Subcutaneous abdominal adipose tissue (tissue), 5 donors: ENCODE measurements around the gene CNKSR1.

Experiments used
- H3K27ac ChIP-seq: one replicate; pipeline ENCODE4 v1.7.0; 2013; ENCODE audit warnings: low read depth, mild to moderate bottlenecking, inconsistent platforms, low read length, moderate library complexity
- H3K27me3 ChIP-seq, 5 donors: one replicate each; pipeline ENCODE4 v1.7.0; 2013; ENCODE audit warnings: low read length in 5 of 5, inconsistent platforms in 1 of 5; ENCODE audit not compliant: control insufficient read depth in 5 of 5, insufficient read depth in 4 of 5
- H3K36me3 ChIP-seq, 5 donors: one replicate each; pipeline ENCODE4 v1.7.0; 2013; ENCODE audit warnings: low read length in 5 of 5; ENCODE audit not compliant: control insufficient read depth in 5 of 5, insufficient read depth in 5 of 5
- H3K4me1 ChIP-seq, 5 donors: one replicate each; pipeline ENCODE4 v1.7.0; 2013; ENCODE audit warnings: low read length in 5 of 5, mild to moderate bottlenecking in 3 of 5, moderate library complexity in 1 of 5; ENCODE audit not compliant: control insufficient read depth in 5 of 5, insufficient read depth in 5 of 5
- H3K4me3 ChIP-seq, 5 donors: one replicate each; pipeline ENCODE4 v1.7.0; 2013; ENCODE audit warnings: low read length in 5 of 5, low read depth in 1 of 5
- H3K9ac ChIP-seq, 5 donors: one replicate each; pipeline ENCODE4 v1.7.0; 2013; ENCODE audit warnings: low read length in 5 of 5, mild to moderate bottlenecking in 4 of 5, moderate library complexity in 3 of 5
- H3K9me3 ChIP-seq, 5 donors: one replicate each; pipeline ENCODE4 v1.7.0; 2013; ENCODE audit warnings: low read length in 5 of 5; ENCODE audit not compliant: control insufficient read depth in 5 of 5
- donor health status: healthy.
- donor health status: healthy.
- donor health status: healthy.
- donor health status: healthy.
- donor health status: healthy.

The CNKSR1 gene

GRCh38 chr1:26177182-26177684 is at the start of gene CNKSR1:
CNKSR1 (plus strand) TSS chr1:26177491; CDS start chr1:26177548, 57 bp downstream.
- Histone ChIP-seq H3K9me3 (no peaks in the 10 kb centered on the region), H3K4me1 (no peaks in the 10 kb centered on the region), H3K9ac (no peak within 1 kb of the TSS), H3K27ac (no peak within 1 kb of the TSS), H3K27me3 (peaks cover 0 to 5% (median 0%) of the 10 kb centered on the region in 5 donors), H3K4me3 (no peak within 1 kb of the TSS), H3K36me3 (no peaks in the 10 kb centered on the region)

GRCh38 chr1:26129778-26130177 is 47.5 kb upstream of the CNKSR1 start:
- peaks cover 0 to 3% (median 0%) of the 10 kb centered on the region in 5 donors for H3K27me3 ChIP-seq
- H3K4me3 ChIP-seq, result no peak overlapping the region
- no peaks in the 10 kb centered on the region for H3K36me3 ChIP-seq
- H3K4me1 ChIP-seq, result peaks cover 0 to 17% (median 10%) of the 10 kb centered on the region in 5 donors
- H3K9ac ChIP-seq, result no peak overlapping the region
- H3K9me3 ChIP-seq, result no peaks in the 10 kb centered on the region
- no peak overlapping the region for H3K27ac ChIP-seq

- no peaks in the 10 kb centered on the region for H3K36me3 ChIP-seq
Measured at GRCh38 chr1:26130695-26131094, 46.6 kb upstream of the CNKSR1 start.

GRCh38 chr1:26132128-26132833 is 45.0 kb upstream of the CNKSR1 start:
- no peak overlapping the region for H3K4me3 ChIP-seq
- H3K36me3 ChIP-seq, result no peaks in the 10 kb centered on the region
- peaks cover 0 to 3% (median 0%) of the 10 kb centered on the region in 5 donors for H3K27me3 ChIP-seq
- no peak overlapping the region for H3K9ac ChIP-seq
- no peak overlapping the region for H3K27ac ChIP-seq
- peaks cover 0 to 7% (median 7%) of the 10 kb centered on the region in 5 donors for H3K4me1 ChIP-seq
- H3K9me3 ChIP-seq, result no peaks in the 10 kb centered on the region

More at GRCh38 chr1:26130695-26131094, 46.6 kb upstream of the CNKSR1 start:
- Histone ChIP-seq H3K27ac (no peak overlapping the region), H3K9ac (no peak overlapping the region), H3K4me1 (peaks cover 0 to 17% (median 10%) of the 10 kb centered on the region in 5 donors), H3K27me3 (peaks cover 0 to 3% (median 0%) of the 10 kb centered on the region in 5 donors), H3K4me3 (no peak overlapping the region), H3K9me3 (no peaks in the 10 kb centered on the region)

GRCh38 chr1:26132834-26133167 is 44.5 kb upstream of the CNKSR1 start:
- H3K36me3 ChIP-seq, result no peaks in the 10 kb centered on the region
- peaks cover 0 to 3% (median 2%) of the 10 kb centered on the region in 5 donors for H3K4me1 ChIP-seq
- no peak overlapping the region for H3K27ac ChIP-seq
- H3K27me3 ChIP-seq, result peaks cover 0 to 3% (median 0%) of the 10 kb centered on the region in 5 donors
- no peak overlapping the region for H3K9ac ChIP-seq
- H3K9me3 ChIP-seq, result no peaks in the 10 kb centered on the region
- H3K4me3 ChIP-seq, result no peak overlapping the region

- Histone ChIP-seq H3K4me1 (no peaks in the 10 kb centered on the region), H3K27ac (no peak overlapping the region), H3K4me3 (no peak overlapping the region), H3K9me3 (no peaks in the 10 kb centered on the region), H3K9ac (no peak overlapping the region), H3K27me3 (peaks cover 0 to 3% (median 0%) of the 10 kb centered on the region in 5 donors), H3K36me3 (no peaks in the 10 kb centered on the region)
Measured at GRCh38 chr1:26134466-26134865, 42.8 kb upstream of the CNKSR1 start.

- no peaks in the 10 kb centered on the region for H3K9me3 ChIP-seq
- H3K27me3 ChIP-seq, result peaks cover 0 to 2% (median 0%) of the 10 kb centered on the region in 5 donors
- no peak overlapping the region for H3K9ac ChIP-seq
- no peaks in the 10 kb centered on the region for H3K4me1 ChIP-seq
- no peak overlapping the region for H3K4me3 ChIP-seq
- H3K36me3 ChIP-seq, result no peaks in the 10 kb centered on the region
- no peak overlapping the region for H3K27ac ChIP-seq
Measured at GRCh38 chr1:26138974-26139558, 38.2 kb upstream of the CNKSR1 start.

GRCh38 chr1:26142159-26142558 is 35.1 kb upstream of the CNKSR1 start:
- Histone ChIP-seq H3K27me3 (peaks cover 0 to 5% (median 0%) of the 10 kb centered on the region in 5 donors), H3K4me3 (peak overlapping the region in 4 of 5 donors; percentile 6 to 40 (median 36)), H3K9me3 (no peaks in the 10 kb centered on the region)

GRCh38 chr1:26145041-26145959 is 32.0 kb upstream of the CNKSR1 start:
- no peaks in the 10 kb centered on the region for H3K36me3 ChIP-seq
- peaks cover 0 to 7% (median 0%) of the 10 kb centered on the region in 5 donors for H3K27me3 ChIP-seq
- no peak overlapping the region for H3K4me3 ChIP-seq
- H3K4me1 ChIP-seq, result peaks cover 0 to 3% (median 2%) of the 10 kb centered on the region in 5 donors
- H3K9me3 ChIP-seq, result no peaks in the 10 kb centered on the region
- H3K27ac ChIP-seq, result no peak overlapping the region
- H3K9ac ChIP-seq, result no peak overlapping the region

More at GRCh38 chr1:26142159-26142558, 35.1 kb upstream of the CNKSR1 start:
- H3K4me1 ChIP-seq, result peaks cover 0 to 3% (median 2%) of the 10 kb centered on the region in 5 donors
- H3K27ac ChIP-seq, result no peak overlapping the region
- no peaks in the 10 kb centered on the region for H3K36me3 ChIP-seq
- H3K9ac ChIP-seq, result peak overlapping the region in 1 of 5 donors; percentile 6
